ENCODE data around the gene REC8.

Gene REC8

DNA sequence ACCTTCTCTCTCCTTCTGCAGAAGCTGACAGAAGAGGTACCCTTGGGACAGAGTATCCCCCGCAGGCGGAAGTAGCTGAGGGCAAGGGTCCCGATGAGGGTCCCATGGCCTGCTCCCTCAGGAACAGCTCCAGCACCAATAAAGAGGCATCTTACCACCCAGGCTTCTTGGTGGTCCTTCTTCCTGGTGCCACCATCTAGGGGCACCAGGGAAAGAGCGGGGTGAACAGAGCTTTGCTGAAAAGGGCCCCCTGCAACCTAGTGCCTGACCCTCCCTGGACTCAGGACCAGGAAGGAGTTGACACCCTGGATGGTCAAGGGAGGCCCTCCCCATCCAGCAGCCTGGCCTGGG is 11.4 kb upstream of the REC8 start:
- 98% methylated on average over 4 of the region's 4 CpGs for WGBS
- Histone ChIP-seq H3K18ac (ENCODE audit: low read depth in 1 of 2, low read length in 2 of 2) (peak overlapping the region in 1 of 2 experiments; percentile 63), H3K27me3 (ENCODE audit: control insufficient read depth in 1 of 2, insufficient read depth in 1 of 2, low read length in 2 of 2) (no peaks in the 10 kb centered on the region)

DNA sequence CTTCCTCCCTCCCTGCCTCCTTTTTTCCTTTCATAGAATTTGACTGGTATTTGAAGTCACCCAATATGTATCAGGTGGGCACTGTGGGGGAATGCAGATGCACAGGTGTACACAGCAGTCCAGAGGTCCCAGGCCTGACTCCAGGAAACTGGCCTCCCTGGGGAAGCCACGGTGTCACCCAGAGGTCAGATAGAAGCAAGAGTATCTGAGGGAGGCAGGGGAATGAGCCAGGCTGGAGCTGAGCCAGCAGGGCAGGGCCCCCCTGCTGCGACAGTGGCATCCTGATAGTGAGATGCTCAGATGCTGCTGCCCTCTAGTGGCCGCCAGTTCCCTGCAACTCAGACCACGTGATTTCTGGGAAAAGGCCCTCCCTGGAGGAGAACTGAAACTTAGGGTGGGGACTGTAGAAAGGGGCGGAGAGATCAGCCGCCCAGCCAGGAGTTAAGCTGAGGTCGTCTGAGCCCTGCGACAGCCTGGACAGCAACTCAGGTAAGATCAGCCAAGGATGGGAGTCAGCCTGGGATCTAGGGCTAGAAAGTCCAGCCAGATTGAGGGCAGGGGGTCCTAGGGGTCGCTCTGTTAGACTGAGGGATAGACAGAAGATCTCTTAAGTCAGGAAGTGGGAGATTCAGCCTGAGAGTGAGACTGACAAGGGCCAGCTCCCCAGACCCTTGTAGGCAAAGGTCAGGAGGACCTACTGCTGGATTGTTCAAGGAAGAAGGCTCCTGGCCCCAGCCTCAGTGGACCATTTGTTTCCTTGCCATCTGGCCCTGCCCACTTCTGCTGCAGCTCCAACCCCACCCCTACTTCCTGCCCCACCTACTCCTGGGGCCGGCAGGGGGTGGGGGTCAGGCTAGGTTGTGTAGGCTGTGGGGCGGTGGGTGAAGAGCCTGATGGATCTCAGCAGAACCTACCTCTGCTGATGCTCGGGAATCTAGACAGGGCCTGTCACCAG is 10.8 kb upstream of the REC8 start, which contains the start of gene IRF9:
Gene IRF9, plus strand, starts transcription at position 416 of the 955 bp plus-strand sequence. CDS start 880 bp downstream, outside the sequence.
- Histone ChIP-seq H2AK5ac (ENCODE audit: low read length, severe bottlenecking) (peak within 1 kb of the TSS; percentile 95), H3K18ac (ENCODE audit: low read depth in 1 of 2, low read length in 2 of 2) (peak within 1 kb of the TSS; percentile 79 to 91)

More for the DNA sequence above, 11.4 kb upstream of the REC8 start:
- Histone ChIP-seq H3K27ac (ENCODE audit: low read length, poor library complexity, severe bottlenecking) (peak overlapping the region; percentile 19), H3K14ac (ENCODE audit: low read length in 2 of 2) (no peak overlapping the region), H4K8ac (ENCODE audit: low read length) (peak overlapping the region; percentile 27), H3K79me1 (replicated peaks; ENCODE audit: low read length, poor library complexity, severe bottlenecking) (peaks cover 25% of the 10 kb centered on the region), H3K9me3 (ENCODE audit: control insufficient read depth, low read length) (no peaks in the 10 kb centered on the region), H2AFZ (ENCODE audit: low read depth, low read length) (no peak overlapping the region), H2BK12ac (ENCODE audit: low read length in 2 of 2) (peak overlapping the region; percentile 61 to 62), H3K4me3 (ENCODE audit: insufficient read depth in 1 of 2, low read depth in 1 of 2, low read length in 2 of 2) (no peak overlapping the region), H3K9ac (ENCODE audit: low read length) (peak overlapping the region; percentile 99), H3K4me1 (ENCODE audit: control insufficient read depth, insufficient read depth, low read depth, low read length) (peaks cover 19% of the 10 kb centered on the region), H4K91ac (ENCODE audit: low read length) (peak overlapping the region; percentile 29), H3K23ac (ENCODE audit: low read length in 2 of 2) (no peak overlapping the region), H3K4me2 (ENCODE audit: low read length, poor library complexity, severe bottlenecking) (no peak overlapping the region), H3K36me3 (ENCODE audit: control insufficient read depth in 1 of 2, insufficient read depth in 2 of 2, low read depth in 1 of 2, low read length in 2 of 2) (peaks cover 66 to 75% of the 10 kb centered on the region in 2 experiments), H2BK5ac (ENCODE audit: low read depth, low read length, poor library complexity, severe bottlenecking) (no peak overlapping the region), H2BK15ac (ENCODE audit: low read depth, poor library complexity, severe bottlenecking) (no peak overlapping the region), H2AK5ac (ENCODE audit: low read length, severe bottlenecking) (no peak overlapping the region), H2BK120ac (ENCODE audit: low read depth, low read length) (peak overlapping the region; percentile 36), H3K4ac (ENCODE audit: low read depth in 1 of 2, low read length in 2 of 2) (no peak overlapping the region)
- DNase-seq = no peak

DNA sequence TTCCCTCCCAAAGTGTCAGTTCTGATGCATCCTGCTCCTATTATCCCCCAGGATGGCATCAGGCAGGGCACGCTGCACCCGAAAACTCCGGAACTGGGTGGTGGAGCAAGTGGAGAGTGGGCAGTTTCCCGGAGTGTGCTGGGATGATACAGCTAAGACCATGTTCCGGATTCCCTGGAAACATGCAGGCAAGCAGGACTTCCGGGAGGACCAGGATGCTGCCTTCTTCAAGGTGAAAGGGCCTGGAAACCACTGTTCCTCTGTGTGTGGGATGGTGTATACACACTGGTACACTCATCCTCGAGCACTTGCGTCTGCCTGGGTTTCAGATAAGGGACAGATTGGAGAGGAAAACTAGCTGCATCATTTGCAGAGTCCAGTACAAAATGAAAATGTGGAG is 9.8 kb upstream of the REC8 start:
- H3K4me1 ChIP-seq (ENCODE audit: control insufficient read depth, insufficient read depth, low read depth, low read length) = peaks cover 19% of the 10 kb centered on the region
- H3K27ac ChIP-seq (ENCODE audit: low read length, poor library complexity, severe bottlenecking) = no peak overlapping the region

More for the DNA sequence above, 10.8 kb upstream of the REC8 start, which contains the start of gene IRF9:
- Histone ChIP-seq H3K27me3 (ENCODE audit: control insufficient read depth in 1 of 2, insufficient read depth in 1 of 2, low read length in 2 of 2) (no peaks in the 10 kb centered on the region), H3K36me3 (ENCODE audit: control insufficient read depth in 1 of 2, insufficient read depth in 2 of 2, low read depth in 1 of 2, low read length in 2 of 2) (peaks cover 68 to 75% of the 10 kb centered on the region in 2 experiments), H3K4ac (ENCODE audit: low read depth in 1 of 2, low read length in 2 of 2) (peak within 1 kb of the TSS; percentile 83 to 91), H3K9ac (ENCODE audit: low read length) (peak within 1 kb of the TSS; percentile 99), H3K79me1 (replicated peaks; ENCODE audit: low read length, poor library complexity, severe bottlenecking) (peaks cover 25% of the 10 kb centered on the region), H3K9me3 (ENCODE audit: control insufficient read depth, low read length) (no peaks in the 10 kb centered on the region), H3K14ac (ENCODE audit: low read length in 2 of 2) (peak within 1 kb of the TSS in 1 of 2 experiments; percentile 92), H2BK5ac (ENCODE audit: low read depth, low read length, poor library complexity, severe bottlenecking) (peak within 1 kb of the TSS; percentile 90), H3K4me2 (ENCODE audit: low read length, poor library complexity, severe bottlenecking) (peak within 1 kb of the TSS; percentile 80), H4K8ac (ENCODE audit: low read length) (peak within 1 kb of the TSS; percentile 78), H2AFZ (ENCODE audit: low read depth, low read length) (no peak within 1 kb of the TSS), H2BK12ac (ENCODE audit: low read length in 2 of 2) (peak within 1 kb of the TSS; percentile 70 to 73), H4K91ac (ENCODE audit: low read length) (peak within 1 kb of the TSS; percentile 60), H3K23ac (ENCODE audit: low read length in 2 of 2) (peak within 1 kb of the TSS in 1 of 2 experiments; percentile 81), H3K4me1 (ENCODE audit: control insufficient read depth, insufficient read depth, low read depth, low read length) (peaks cover 19% of the 10 kb centered on the region), H2BK120ac (ENCODE audit: low read depth, low read length) (peak within 1 kb of the TSS; percentile 50), H3K4me3 (ENCODE audit: insufficient read depth in 1 of 2, low read depth in 1 of 2, low read length in 2 of 2) (peak within 1 kb of the TSS; percentile 63 to 96), H2BK15ac (ENCODE audit: low read depth, poor library complexity, severe bottlenecking) (peak within 1 kb of the TSS; percentile 26), H3K27ac (ENCODE audit: low read length, poor library complexity, severe bottlenecking) (peak within 1 kb of the TSS; percentile 76)
- 9% methylated on average over 12 of the region's 12 CpGs for WGBS
- peak; percentile 95 for DNase-seq

DNA sequence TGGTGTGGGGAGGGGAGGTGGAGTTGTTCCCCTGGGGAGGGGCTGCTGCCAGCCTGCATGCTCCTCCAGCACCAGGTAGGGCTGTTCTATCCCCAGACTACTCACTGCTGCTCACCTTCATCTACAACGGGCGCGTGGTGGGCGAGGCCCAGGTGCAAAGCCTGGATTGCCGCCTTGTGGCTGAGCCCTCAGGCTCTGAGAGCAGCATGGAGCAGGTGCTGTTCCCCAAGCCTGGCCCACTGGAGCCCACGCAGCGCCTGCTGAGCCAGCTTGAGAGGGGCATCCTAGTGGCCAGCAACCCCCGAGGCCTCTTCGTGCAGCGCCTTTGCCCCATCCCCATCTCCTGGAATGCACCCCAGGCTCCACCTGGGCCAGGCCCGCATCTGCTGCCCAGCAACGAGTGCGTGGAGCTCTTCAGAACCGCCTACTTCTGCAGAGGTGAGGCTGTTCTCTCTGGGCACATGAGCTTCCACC is 7.3 kb upstream of the REC8 start:
- H2AFZ ChIP-seq (ENCODE audit: low read depth, low read length) = no peak overlapping the region
- H3K27ac ChIP-seq (ENCODE audit: low read length, poor library complexity, severe bottlenecking) = no peak overlapping the region
- peaks cover 65 to 77% of the 10 kb centered on the region in 2 experiments for H3K36me3 ChIP-seq (ENCODE audit: control insufficient read depth in 1 of 2, insufficient read depth in 2 of 2, low read depth in 1 of 2, low read length in 2 of 2)
- H3K27me3 ChIP-seq (ENCODE audit: control insufficient read depth in 1 of 2, insufficient read depth in 1 of 2, low read length in 2 of 2) = no peaks in the 10 kb centered on the region
- H2BK5ac ChIP-seq (ENCODE audit: low read depth, low read length, poor library complexity, severe bottlenecking) = no peak overlapping the region
- H3K23ac ChIP-seq (ENCODE audit: low read length in 2 of 2) = no peak overlapping the region
- no peak overlapping the region for H2AK5ac ChIP-seq (ENCODE audit: low read length, severe bottlenecking)
- WGBS = 97% methylated on average over 14 of the region's 14 CpGs
- H4K8ac ChIP-seq (ENCODE audit: low read length) = no peak overlapping the region
- H3K4me1 ChIP-seq (ENCODE audit: control insufficient read depth, insufficient read depth, low read depth, low read length) = peaks cover 19% of the 10 kb centered on the region
- H3K4ac ChIP-seq (ENCODE audit: low read depth in 1 of 2, low read length in 2 of 2) = no peak overlapping the region
- no peak overlapping the region for H3K4me2 ChIP-seq (ENCODE audit: low read length, poor library complexity, severe bottlenecking)
- H3K18ac ChIP-seq (ENCODE audit: low read depth in 1 of 2, low read length in 2 of 2) = no peak overlapping the region
- H3K4me3 ChIP-seq (ENCODE audit: insufficient read depth in 1 of 2, low read depth in 1 of 2, low read length in 2 of 2) = no peak overlapping the region
- no peak overlapping the region for H4K91ac ChIP-seq (ENCODE audit: low read length)
- no peak for DNase-seq
- H2BK12ac ChIP-seq (ENCODE audit: low read length in 2 of 2) = no peak overlapping the region
- no peak overlapping the region for H2BK15ac ChIP-seq (ENCODE audit: low read depth, poor library complexity, severe bottlenecking)
- H3K9ac ChIP-seq (ENCODE audit: low read length) = no peak overlapping the region
- peaks cover 28% of the 10 kb centered on the region for H3K79me1 ChIP-seq (replicated peaks; ENCODE audit: low read length, poor library complexity, severe bottlenecking)
- H2BK120ac ChIP-seq (ENCODE audit: low read depth, low read length) = no peak overlapping the region
- no peaks in the 10 kb centered on the region for H3K9me3 ChIP-seq (ENCODE audit: control insufficient read depth, low read length)
- no peak overlapping the region for H3K14ac ChIP-seq (ENCODE audit: low read length in 2 of 2)

More for the DNA sequence above, 9.8 kb upstream of the REC8 start:
- H4K8ac ChIP-seq (ENCODE audit: low read length) = no peak overlapping the region
- H3K4ac ChIP-seq (ENCODE audit: low read depth in 1 of 2, low read length in 2 of 2) = no peak overlapping the region
- H2AK5ac ChIP-seq (ENCODE audit: low read length, severe bottlenecking) = peak overlapping the region; percentile 8
- H3K9ac ChIP-seq (ENCODE audit: low read length) = peak overlapping the region; percentile 99
- H2BK12ac ChIP-seq (ENCODE audit: low read length in 2 of 2) = peak overlapping the region; percentile 21 to 59
- no peaks in the 10 kb centered on the region for H3K9me3 ChIP-seq (ENCODE audit: control insufficient read depth, low read length)
- no peak overlapping the region for H2AFZ ChIP-seq (ENCODE audit: low read depth, low read length)
- H2BK120ac ChIP-seq (ENCODE audit: low read depth, low read length) = no peak overlapping the region
- H3K4me3 ChIP-seq (ENCODE audit: insufficient read depth in 1 of 2, low read depth in 1 of 2, low read length in 2 of 2) = peak overlapping the region in 1 of 2 experiments; percentile 96
- H3K4me2 ChIP-seq (ENCODE audit: low read length, poor library complexity, severe bottlenecking) = peak overlapping the region; percentile 80
- 91% methylated on average over 8 of the region's 8 CpGs for WGBS
- no peak overlapping the region for H2BK5ac ChIP-seq (ENCODE audit: low read depth, low read length, poor library complexity, severe bottlenecking)
- no peak overlapping the region for H2BK15ac ChIP-seq (ENCODE audit: low read depth, poor library complexity, severe bottlenecking)
- H3K14ac ChIP-seq (ENCODE audit: low read length in 2 of 2) = peak overlapping the region in 1 of 2 experiments; percentile 19
- no peak overlapping the region for H4K91ac ChIP-seq (ENCODE audit: low read length)
- H3K79me1 ChIP-seq (replicated peaks; ENCODE audit: low read length, poor library complexity, severe bottlenecking) = peaks cover 28% of the 10 kb centered on the region
- H3K23ac ChIP-seq (ENCODE audit: low read length in 2 of 2) = no peak overlapping the region
- H3K27me3 ChIP-seq (ENCODE audit: control insufficient read depth in 1 of 2, insufficient read depth in 1 of 2, low read length in 2 of 2) = no peaks in the 10 kb centered on the region
- peaks cover 67 to 75% of the 10 kb centered on the region in 2 experiments for H3K36me3 ChIP-seq (ENCODE audit: control insufficient read depth in 1 of 2, insufficient read depth in 2 of 2, low read depth in 1 of 2, low read length in 2 of 2)
- DNase-seq = peak; percentile 22
- peak overlapping the region in 1 of 2 experiments; percentile 91 for H3K18ac ChIP-seq (ENCODE audit: low read depth in 1 of 2, low read length in 2 of 2)

All from mesenchymal stem cell (in vitro differentiated cells and primary cell).